Hepatocyte (in vitro differentiated cells): ENCODE data around the gene PRCP. TPM values are rescaled to one million over a fixed set of nuclear protein-coding genes. Genes with fewer than 3 reads are reported as not detected.

Experiments used
- DNase-seq: peaks from one replicate; pipeline ENCODE4 v3.0.0-alpha.2; 2016; ENCODE audit warnings: low spot score
- H2AFZ ChIP-seq: fragments of 200-600 bp; sonication (generic); 2 replicates; pipeline ENCODE4 v1.6.0; 2016; ENCODE audit warnings: antibody characterized with exemption, mild to moderate bottlenecking
- H3K27ac ChIP-seq: fragments of 200-600 bp; sonication (generic); 2 replicates; pipeline ENCODE4 v1.5.1; 2016; ENCODE audit warnings: mild to moderate bottlenecking
- H3K27me3 ChIP-seq: fragments of 200-600 bp; sonication (generic); 2 replicates; pipeline ENCODE4 v1.6.1; 2016
- H3K36me3 ChIP-seq: fragments of 200-600 bp; sonication (generic); replicated peaks from 2 replicates; pipeline ENCODE4 v1.5.1; 2016; ENCODE audit warnings: low read depth; ENCODE audit not compliant: insufficient read depth
- H3K4me1 ChIP-seq: fragments of 200-600 bp; sonication (generic); 2 replicates; pipeline ENCODE4 v1.5.1; 2016; ENCODE audit warnings: mild to moderate bottlenecking, moderate library complexity; ENCODE audit not compliant: insufficient read depth
- H3K4me2 ChIP-seq: fragments of 200-600 bp; sonication (generic); 2 replicates; pipeline ENCODE4 v1.6.0; 2016
- H3K4me3 ChIP-seq: fragments of 200-600 bp; sonication (generic); 2 replicates; pipeline ENCODE4 v1.5.1; 2016; ENCODE audit warnings: mild to moderate bottlenecking
- H3K79me2 ChIP-seq: fragments of 200-600 bp; sonication (generic); 2 replicates; pipeline ENCODE4 v1.6.0; 2017; ENCODE audit warnings: mild to moderate bottlenecking
- H3K9me2 ChIP-seq: fragments of 200-600 bp; sonication (generic); replicated peaks from 2 replicates; pipeline ENCODE4 v1.6.0; 2017; ENCODE audit warnings: mild to moderate bottlenecking; ENCODE audit not compliant: insufficient read depth
- H3K9me3 ChIP-seq: fragments of 200-600 bp; sonication (generic); 2 replicates; pipeline ENCODE4 v1.5.1; 2016; ENCODE audit warnings: low read depth, mild to moderate bottlenecking
- H4K20me1 ChIP-seq: fragments of 200-600 bp; sonication (generic); 2 replicates; pipeline ENCODE4 v1.6.0; 2016; ENCODE audit warnings: mild to moderate bottlenecking; ENCODE audit not compliant: insufficient read depth, poor library complexity, severe bottlenecking
- EZH2 ChIP-seq: fragments of 200-600 bp; sonication (generic); IDR thresholded peaks from 2 replicates; pipeline ENCODE4 v1.6.1; 2016; ENCODE audit warnings: antibody characterized with exemption, mild to moderate bottlenecking, borderline replicate concordance
- EZH2phosphoT487 ChIP-seq: fragments of 200-600 bp; sonication (generic); IDR thresholded peaks from one replicate; pipeline ENCODE4 v1.6.1; 2018; ENCODE audit warnings: antibody characterized with exemption, mild to moderate bottlenecking, low read depth, moderate library complexity; ENCODE audit not compliant: unreplicated experiment, severe bottlenecking
- WGBS: methylation state at CpG from one replicate; pipeline ENCODE4 v1.1.6; 2016; ENCODE audit warnings: low lambda C conversion rate; ENCODE audit errors: missing lambda C conversion rate; 5-methylcytosine and 5-hydroxymethylcytosine counted together
- polyA plus RNA-seq: library from polyadenylated mRNA; unstranded; fragments of >200 nt; fragmentation: Nextera tagmentation; extraction: Ambion mirVana; gene quantifications from 2 replicates; pipeline ENCODE4 v1.2.1, GENCODE V29; 2016
- total RNA-seq: library from RNA; depleted of rRNA; stranded (reverse); fragments of >200 nt; gene quantifications from 2 replicates; pipeline ENCODE4 v1.2.3, GENCODE V29; 2014
- TF ChIP-seq, protein P1 (sequence below): fragments of 200-600 bp; sonication (generic); IDR thresholded peaks from 2 replicates; pipeline ENCODE4 v1.5.1; 2016; ENCODE audit warnings: antibody characterized with exemption, mild to moderate bottlenecking; ENCODE audit not compliant: poor library complexity

Gene PRCP
- total and polyA plus RNA-seq, 2 experiments from 2014 or later = 46.8 to 53.0 TPM

DNA sequence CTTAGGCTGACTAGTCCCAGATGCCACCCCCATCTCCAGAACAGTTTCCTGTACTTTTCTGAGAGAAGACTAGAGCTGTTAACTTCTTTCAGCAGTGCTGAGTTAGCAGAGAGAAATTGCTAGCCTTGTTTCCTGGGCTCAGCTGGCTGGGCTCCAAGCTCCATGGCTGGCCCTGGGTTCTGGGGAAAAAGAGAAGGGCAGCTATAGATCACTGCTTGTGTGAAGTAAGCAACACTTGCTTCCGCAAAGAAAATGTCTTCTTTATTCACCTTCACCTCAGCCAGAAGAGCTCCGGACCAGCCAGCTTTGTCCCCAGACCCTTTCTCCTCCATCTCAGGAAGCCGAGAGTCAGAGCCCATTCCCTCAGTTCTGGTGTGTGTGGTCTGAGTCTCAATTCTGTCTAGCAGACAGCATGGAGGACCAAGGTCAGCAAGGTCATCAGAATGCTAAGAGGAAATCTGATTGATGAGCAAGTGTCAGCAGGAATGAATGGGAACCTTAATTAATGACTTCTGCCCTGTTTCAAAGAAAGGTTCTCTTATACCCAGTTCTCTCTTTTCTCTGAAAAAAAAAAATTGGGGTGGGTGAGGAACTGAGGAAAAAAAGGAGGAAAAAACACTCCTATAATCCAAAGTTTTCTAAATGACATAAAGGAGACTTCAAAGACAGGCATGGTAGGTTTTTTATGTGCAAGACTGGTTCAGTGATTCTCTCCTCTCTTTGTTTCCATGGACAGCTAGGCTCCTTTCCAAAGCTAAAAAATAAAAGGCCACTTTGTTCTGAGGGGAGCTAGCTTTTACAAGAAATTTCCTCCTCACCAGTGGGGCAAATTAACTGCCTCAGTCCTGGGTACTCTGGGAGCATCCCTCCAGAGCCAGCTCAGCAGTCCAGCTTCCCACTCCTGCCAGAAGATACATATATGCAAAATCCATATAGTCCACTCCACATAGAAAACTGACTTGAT is 103.0 kb downstream of the PRCP start:
- no peak for DNase-seq
- no peaks in the 10 kb centered on the region for H3K79me2 ChIP-seq
- no peaks in the 10 kb centered on the region for H3K27me3 ChIP-seq
- H3K27ac ChIP-seq = no peak overlapping the region
- H3K4me1 ChIP-seq = no peaks in the 10 kb centered on the region
- no peak overlapping the region for H2AFZ ChIP-seq
- WGBS = 81% methylated on average over 3 of the region's 3 CpGs
- H3K4me3 ChIP-seq = no peak overlapping the region
- no peaks in the 10 kb centered on the region for H3K9me3 ChIP-seq
- no peak overlapping the region for H3K4me2 ChIP-seq
- TF ChIP-seq, protein P1, sequence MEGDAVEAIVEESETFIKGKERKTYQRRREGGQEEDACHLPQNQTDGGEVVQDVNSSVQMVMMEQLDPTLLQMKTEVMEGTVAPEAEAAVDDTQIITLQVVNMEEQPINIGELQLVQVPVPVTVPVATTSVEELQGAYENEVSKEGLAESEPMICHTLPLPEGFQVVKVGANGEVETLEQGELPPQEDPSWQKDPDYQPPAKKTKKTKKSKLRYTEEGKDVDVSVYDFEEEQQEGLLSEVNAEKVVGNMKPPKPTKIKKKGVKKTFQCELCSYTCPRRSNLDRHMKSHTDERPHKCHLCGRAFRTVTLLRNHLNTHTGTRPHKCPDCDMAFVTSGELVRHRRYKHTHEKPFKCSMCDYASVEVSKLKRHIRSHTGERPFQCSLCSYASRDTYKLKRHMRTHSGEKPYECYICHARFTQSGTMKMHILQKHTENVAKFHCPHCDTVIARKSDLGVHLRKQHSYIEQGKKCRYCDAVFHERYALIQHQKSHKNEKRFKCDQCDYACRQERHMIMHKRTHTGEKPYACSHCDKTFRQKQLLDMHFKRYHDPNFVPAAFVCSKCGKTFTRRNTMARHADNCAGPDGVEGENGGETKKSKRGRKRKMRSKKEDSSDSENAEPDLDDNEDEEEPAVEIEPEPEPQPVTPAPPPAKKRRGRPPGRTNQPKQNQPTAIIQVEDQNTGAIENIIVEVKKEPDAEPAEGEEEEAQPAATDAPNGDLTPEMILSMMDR = no peak
- TF ChIP-seq EZH2phosphoT487 (no peak), EZH2 (no peak)
- no peaks in the 10 kb centered on the region for H3K36me3 ChIP-seq
- no peaks in the 10 kb centered on the region for H3K9me2 ChIP-seq
- no peaks in the 10 kb centered on the region for H4K20me1 ChIP-seq

DNA sequence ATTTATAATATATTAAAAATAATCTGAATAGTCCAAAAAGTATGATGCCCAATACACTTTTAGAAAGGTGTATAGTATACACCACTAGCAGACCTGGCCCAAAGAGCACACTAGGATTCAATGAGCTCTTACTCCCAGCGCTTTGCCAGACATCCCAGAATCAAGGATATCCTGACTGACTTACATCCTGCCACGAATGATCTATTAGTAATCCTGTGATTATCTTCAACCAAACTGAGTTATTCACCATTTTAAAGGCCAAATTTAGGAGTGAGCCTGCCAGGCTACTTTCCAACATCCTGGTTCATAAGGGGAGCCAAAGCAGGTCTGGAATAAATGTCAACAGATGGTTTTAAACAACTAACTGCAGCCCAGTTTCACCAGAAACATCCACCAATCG is 105.7 kb downstream of the PRCP start:
- peaks cover 9% of the 10 kb centered on the region for H3K4me1 ChIP-seq
- H3K9me2 ChIP-seq = no peaks in the 10 kb centered on the region
- no peak overlapping the region for H3K4me3 ChIP-seq
- DNase-seq = no peak
- H3K27ac ChIP-seq = no peak overlapping the region
- no peaks in the 10 kb centered on the region for H3K9me3 ChIP-seq
- no peaks in the 10 kb centered on the region for H3K27me3 ChIP-seq
- H3K36me3 ChIP-seq = no peaks in the 10 kb centered on the region
- no peaks in the 10 kb centered on the region for H3K79me2 ChIP-seq
- WGBS = 89% methylated on average over 3 of the region's 3 CpGs
- H4K20me1 ChIP-seq = no peaks in the 10 kb centered on the region
- no peak for TF ChIP-seq EZH2phosphoT487
- TF ChIP-seq EZH2 = no peak
- TF ChIP-seq, protein P1 = no peak
- H2AFZ ChIP-seq = no peak overlapping the region
- no peak overlapping the region for H3K4me2 ChIP-seq

DNA sequence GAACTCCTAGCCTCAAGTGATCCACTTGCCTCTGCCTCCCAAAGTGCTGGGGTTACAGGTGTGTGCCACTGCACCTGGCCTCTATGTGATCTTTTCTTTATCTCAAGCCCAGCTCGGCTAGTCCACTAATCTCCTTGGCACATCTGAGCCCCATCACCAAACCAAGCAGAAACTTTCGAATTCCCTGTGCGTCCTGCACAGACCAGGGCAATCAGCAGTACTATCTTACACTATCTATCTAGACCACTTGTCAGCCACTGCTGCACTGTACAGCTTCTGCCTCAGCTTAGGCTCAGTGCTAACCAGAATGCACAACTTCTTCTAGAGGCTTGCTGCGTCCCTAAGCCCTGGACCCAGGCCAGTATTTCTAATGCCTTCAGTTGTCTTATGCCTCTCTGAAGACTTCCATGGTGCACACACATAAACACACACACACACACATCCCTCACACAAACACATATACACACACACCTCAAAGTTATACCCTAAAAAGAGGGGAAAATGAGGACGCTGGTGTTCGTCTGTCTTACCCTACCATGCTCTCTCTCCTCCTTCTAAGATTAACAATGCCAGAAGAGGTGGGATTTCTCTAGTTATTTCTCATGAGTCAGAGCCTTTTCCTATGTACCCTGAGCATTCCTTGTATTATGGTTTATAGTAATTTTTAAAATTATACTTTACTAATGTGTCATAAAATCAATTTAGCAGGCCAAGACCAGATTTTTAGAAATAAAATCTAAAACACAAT is 107.2 kb downstream of the PRCP start:
- no peak for DNase-seq
- TF ChIP-seq EZH2phosphoT487 (no peak), EZH2 (no peak)
- TF ChIP-seq, protein P1 = no peak
- no peaks in the 10 kb centered on the region for H4K20me1 ChIP-seq
- 76% methylated on average over 6 of the region's 6 CpGs for WGBS
- no peaks in the 10 kb centered on the region for H3K9me3 ChIP-seq
- H3K4me2 ChIP-seq = no peak overlapping the region
- H3K27me3 ChIP-seq = no peaks in the 10 kb centered on the region
- H3K4me1 ChIP-seq = peaks cover 9% of the 10 kb centered on the region
- no peak overlapping the region for H2AFZ ChIP-seq
- H3K9me2 ChIP-seq = no peaks in the 10 kb centered on the region
- H3K36me3 ChIP-seq = no peaks in the 10 kb centered on the region
- H3K4me3 ChIP-seq = no peak overlapping the region
- no peak overlapping the region for H3K27ac ChIP-seq
- H3K79me2 ChIP-seq = no peaks in the 10 kb centered on the region
